Effector memory CD4-positive, alpha-beta T cell (primary cell): ENCODE measurements around the gene TEAD1.

Source experiments
- DNase-seq, 3 donors: peaks; one replicate each; pipeline ENCODE4 v3.0.0-alpha.2; 2020
- H3K27ac ChIP-seq: 2 replicates; pipeline ENCODE4 v1.7.0; 2013; ENCODE audit warnings: mild to moderate bottlenecking, low read length, moderate library complexity; ENCODE audit not compliant: insufficient read depth, poor library complexity, severe bottlenecking
- H3K27me3 ChIP-seq: replicated peaks from 2 replicates; pipeline ENCODE4 v1.7.0; 2013; ENCODE audit warnings: mild to moderate bottlenecking, low read length; ENCODE audit not compliant: insufficient read depth, control insufficient read depth, poor library complexity, severe bottlenecking
- H3K36me3 ChIP-seq: 2 replicates; pipeline ENCODE4 v1.7.0; 2013; ENCODE audit warnings: mild to moderate bottlenecking, low read length, moderate library complexity; ENCODE audit not compliant: control insufficient read depth, insufficient read depth
- H3K4me1 ChIP-seq: 2 replicates; pipeline ENCODE4 v1.7.0; 2013; ENCODE audit warnings: low read length, mild to moderate bottlenecking; ENCODE audit not compliant: control insufficient read depth, insufficient read depth, poor library complexity, severe bottlenecking
- H3K4me3 ChIP-seq: 2 replicates; pipeline ENCODE4 v1.7.0; 2013; ENCODE audit warnings: low read length, low read depth, mild to moderate bottlenecking; ENCODE audit not compliant: insufficient read depth, poor library complexity, severe bottlenecking
- H3K9me3 ChIP-seq: 2 replicates; pipeline ENCODE4 v1.7.0; 2013; ENCODE audit warnings: mild to moderate bottlenecking, low read length, moderate library complexity; ENCODE audit not compliant: control insufficient read depth

TEAD1 gene

DNA sequence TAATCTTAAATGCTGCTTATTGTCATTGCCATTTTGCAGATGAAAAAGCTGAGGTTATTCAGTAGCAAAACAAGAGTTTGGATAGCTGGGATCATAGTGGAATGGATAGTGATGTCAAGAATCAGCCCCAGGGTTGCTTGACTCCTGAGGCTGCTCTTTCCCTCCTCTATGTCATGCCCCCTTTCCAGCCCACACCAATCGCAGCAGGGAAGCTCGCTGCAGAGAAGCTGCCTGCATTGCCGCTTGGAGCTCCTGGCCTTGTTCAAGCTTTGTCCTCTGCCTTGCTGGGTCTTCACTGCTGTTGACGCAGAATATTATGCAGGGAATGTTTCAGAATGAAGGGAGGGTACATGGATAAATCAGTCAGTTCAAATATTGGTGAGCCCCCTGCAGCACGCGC is 206.1 kb downstream of the TEAD1 start:
- no peak for DNase-seq
- Histone ChIP-seq H3K4me1 (no peaks in the 10 kb centered on the region), H3K4me3 (no peak overlapping the region), H3K36me3 (no peaks in the 10 kb centered on the region), H3K9me3 (no peaks in the 10 kb centered on the region), H3K27ac (no peak overlapping the region), H3K27me3 (no peaks in the 10 kb centered on the region)

- Histone ChIP-seq H3K36me3 (no peaks in the 10 kb centered on the region), H3K4me3 (no peak overlapping the region)
Observed at GRCh38 chr11:12882670-12883069, 208.4 kb downstream of the TEAD1 start.

GRCh38 chr11:12884751-12885318 is 210.6 kb downstream of the TEAD1 start:
- Histone ChIP-seq H3K4me3 (no peak overlapping the region), H3K36me3 (no peaks in the 10 kb centered on the region), H3K27ac (no peak overlapping the region), H3K27me3 (no peaks in the 10 kb centered on the region), H3K4me1 (no peaks in the 10 kb centered on the region), H3K9me3 (no peaks in the 10 kb centered on the region)
- no peak for DNase-seq

More at GRCh38 chr11:12882670-12883069, 208.4 kb downstream of the TEAD1 start:
- Histone ChIP-seq H3K27me3 (no peaks in the 10 kb centered on the region), H3K9me3 (no peaks in the 10 kb centered on the region), H3K27ac (no peak overlapping the region), H3K4me1 (no peaks in the 10 kb centered on the region)
- no peak for DNase-seq

- Histone ChIP-seq H3K9me3 (no peaks in the 10 kb centered on the region), H3K4me3 (no peak overlapping the region), H3K27me3 (no peaks in the 10 kb centered on the region), H3K4me1 (no peaks in the 10 kb centered on the region), H3K36me3 (no peaks in the 10 kb centered on the region), H3K27ac (no peak overlapping the region)
- DNase-seq: no peak
Observed at GRCh38 chr11:12885717-12886239, 211.6 kb downstream of the TEAD1 start.

DNA sequence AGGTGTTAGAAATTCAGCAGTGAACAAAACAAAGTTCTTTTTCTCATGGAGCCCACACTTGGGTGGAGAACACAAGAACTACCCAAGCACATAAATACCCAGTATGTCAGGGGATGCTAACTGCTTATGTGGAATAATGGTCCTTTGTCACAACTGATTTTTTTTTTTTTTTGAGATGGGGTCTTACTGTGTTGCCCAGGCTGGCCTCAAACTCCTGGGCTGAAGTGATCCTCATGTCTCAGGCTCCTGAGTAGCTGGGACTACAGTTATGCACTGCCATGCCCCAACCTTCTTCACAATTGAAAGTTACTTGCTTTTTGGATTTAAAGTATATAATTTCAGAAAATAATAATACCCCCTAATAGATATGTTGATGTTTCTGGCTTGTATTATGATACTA is 212.3 kb downstream of the TEAD1 start:
- DNase-seq: no peak
- no peaks in the 10 kb centered on the region for H3K4me1 ChIP-seq
- no peaks in the 10 kb centered on the region for H3K27me3 ChIP-seq
- H3K36me3 ChIP-seq: no peaks in the 10 kb centered on the region
- no peak overlapping the region for H3K27ac ChIP-seq
- H3K9me3 ChIP-seq: no peaks in the 10 kb centered on the region
- H3K4me3 ChIP-seq: no peak overlapping the region

GRCh38 chr11:12888525-12889158 is 214.4 kb downstream of the TEAD1 start:
- H3K27ac ChIP-seq: no peak overlapping the region
- H3K9me3 ChIP-seq: no peaks in the 10 kb centered on the region
- no peaks in the 10 kb centered on the region for H3K36me3 ChIP-seq
- H3K4me1 ChIP-seq: no peaks in the 10 kb centered on the region
- H3K4me3 ChIP-seq: no peak overlapping the region
- no peaks in the 10 kb centered on the region for H3K27me3 ChIP-seq
- peak; percentile 23 to 48 (median 29) for DNase-seq

DNA sequence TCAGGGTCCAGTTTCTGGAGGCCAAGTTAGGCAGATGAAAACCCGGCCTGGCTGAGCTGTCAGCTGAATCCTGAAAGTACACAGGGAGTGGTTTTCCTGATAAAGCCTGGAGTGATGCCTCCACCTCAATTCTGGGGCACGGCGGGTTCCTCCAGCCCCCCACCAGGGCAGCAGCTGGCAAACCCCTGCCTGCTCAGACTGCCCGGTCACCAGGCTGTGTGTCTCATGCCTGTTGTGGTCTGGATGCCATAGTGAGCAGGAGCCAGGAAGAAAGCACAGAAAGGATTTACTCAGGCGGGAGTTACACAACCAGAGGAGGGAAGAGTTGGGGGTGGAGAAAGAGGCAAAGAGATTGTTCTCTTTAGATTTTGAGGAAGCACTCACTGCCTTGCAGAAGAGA is 215.0 kb downstream of the TEAD1 start:
- Histone ChIP-seq H3K9me3 (no peaks in the 10 kb centered on the region), H3K36me3 (no peaks in the 10 kb centered on the region), H3K4me3 (no peak overlapping the region), H3K27ac (no peak overlapping the region), H3K27me3 (no peaks in the 10 kb centered on the region), H3K4me1 (no peaks in the 10 kb centered on the region)
- no peak for DNase-seq

- Histone ChIP-seq H3K9me3 (no peaks in the 10 kb centered on the region), H3K27ac (no peak overlapping the region), H3K27me3 (no peaks in the 10 kb centered on the region), H3K36me3 (no peaks in the 10 kb centered on the region), H3K4me3 (no peak overlapping the region), H3K4me1 (no peaks in the 10 kb centered on the region)
- no peak for DNase-seq
Observed at GRCh38 chr11:12890476-12890875, 216.3 kb downstream of the TEAD1 start.

DNA sequence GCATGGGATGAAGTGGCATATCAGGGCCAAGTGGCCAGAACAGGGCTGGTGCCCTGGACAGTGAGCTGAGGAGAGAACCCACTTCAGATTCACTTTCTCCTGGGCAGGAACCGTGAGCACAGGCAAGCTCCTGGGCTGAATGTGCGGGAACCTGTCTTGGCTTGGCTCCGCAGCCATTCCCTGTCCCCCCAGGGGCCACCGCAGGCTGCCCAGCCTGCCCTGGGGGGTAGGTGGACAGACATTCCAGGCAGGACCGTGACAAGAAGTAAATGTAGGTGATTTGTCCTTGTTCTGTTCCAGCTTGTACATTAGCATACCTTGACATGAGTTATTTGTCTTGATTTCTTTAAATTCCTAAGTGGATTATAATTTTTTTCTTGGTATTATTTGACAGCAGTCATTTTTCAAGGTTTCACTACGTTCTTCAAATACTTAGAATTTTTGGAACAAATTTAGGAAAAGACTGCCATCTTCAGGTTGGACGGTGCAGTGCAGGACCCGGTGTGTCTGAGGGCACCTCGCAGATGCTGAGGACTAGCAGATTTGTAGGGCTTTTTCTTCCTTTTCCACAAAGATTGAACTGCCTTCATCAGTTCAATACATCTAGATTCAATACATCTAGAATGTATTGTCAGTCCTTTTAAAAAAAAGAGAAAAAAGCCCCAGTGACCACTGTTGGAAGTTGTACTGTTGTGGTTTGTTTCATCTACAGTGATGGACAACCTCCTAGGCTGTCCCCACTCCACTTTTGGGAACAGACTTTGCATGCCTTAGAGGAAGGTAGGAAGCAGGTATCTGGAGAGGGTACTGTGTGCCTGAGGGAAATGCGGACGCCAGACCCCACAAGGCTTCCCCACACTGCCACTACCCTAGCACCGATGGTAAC is 219.8 kb downstream of the TEAD1 start:
- no peaks in the 10 kb centered on the region for H3K4me1 ChIP-seq
- peak; percentile 8 to 21 (median 8) for DNase-seq
- no peaks in the 10 kb centered on the region for H3K9me3 ChIP-seq
- H3K36me3 ChIP-seq: no peaks in the 10 kb centered on the region
- H3K27me3 ChIP-seq: no peaks in the 10 kb centered on the region
- H3K4me3 ChIP-seq: no peak overlapping the region
- no peak overlapping the region for H3K27ac ChIP-seq

DNA sequence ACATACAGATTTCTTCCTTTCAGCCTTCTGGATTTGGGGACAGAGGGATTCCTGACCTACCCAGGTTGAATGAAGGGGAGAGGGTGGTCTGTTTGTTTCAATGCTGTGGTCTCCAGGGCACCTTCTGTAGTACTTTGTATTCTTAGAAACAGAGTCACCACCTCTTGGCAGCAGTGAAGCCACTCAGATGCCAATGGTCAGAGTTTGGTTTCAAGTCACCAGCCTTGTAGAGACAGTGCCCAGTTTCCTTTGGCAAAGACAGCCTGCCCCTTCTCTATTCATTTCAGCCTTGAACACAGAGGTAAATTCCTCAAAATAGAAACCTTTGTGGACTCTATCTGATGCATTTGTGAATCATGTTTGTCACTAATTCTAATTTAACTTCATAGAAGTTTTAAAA is 223.2 kb downstream of the TEAD1 start:
- H3K36me3 ChIP-seq: no peaks in the 10 kb centered on the region
- no peak for DNase-seq
- H3K4me1 ChIP-seq: no peaks in the 10 kb centered on the region
- no peak overlapping the region for H3K27ac ChIP-seq
- no peaks in the 10 kb centered on the region for H3K9me3 ChIP-seq
- no peak overlapping the region for H3K4me3 ChIP-seq
- no peaks in the 10 kb centered on the region for H3K27me3 ChIP-seq
